Prostate gland (tissue), 2 donors: ENCODE results near the gene RPN1. TPM values are rescaled to one million over a fixed set of nuclear protein-coding genes. Genes with fewer than 3 reads are reported as not detected.
A peak's percentile ranks its signal among the peaks of the same experiment; 100 is the strongest.
"Not testable (repeated sequence)": the region's sequence is repeated elsewhere in the genome, so short reads cannot be mapped to it uniquely, and the experiment has no call there.

Experiments
- DNase-seq: peaks from one replicate; pipeline ENCODE4 v3.0.0-alpha.2; 2019; ENCODE audit warnings: low spot score
- H3K27ac ChIP-seq, 2 donors: fragments of 200-600 bp; sonication (generic); 2 replicates each; pipeline ENCODE4 v1.5.1; 2017 to 2019
- H3K27me3 ChIP-seq: fragments of 200-600 bp; sonication (generic); replicated peaks from 2 replicates; pipeline ENCODE4 v1.5.1; 2019; ENCODE audit not compliant: insufficient read depth
- H3K36me3 ChIP-seq, 2 donors: fragments of 200-600 bp; sonication (generic); 1 replicate in 1 of 2; 2 replicates in 1 of 2; pipeline versions ENCODE4 v1.5.1 to v1.8.1; 2017 to 2019
- H3K4me1 ChIP-seq: fragments of 200-600 bp; sonication (generic); replicated peaks from 2 replicates; pipeline ENCODE4 v1.5.1; 2019
- H3K4me3 ChIP-seq, 2 donors: fragments of 200-600 bp; sonication (generic); 2 replicates each; pipeline ENCODE4 v1.5.1; 2017 to 2019
- H3K9me3 ChIP-seq: fragments of 200-600 bp; sonication (generic); 2 replicates; pipeline ENCODE4 v1.5.1; 2017
- CTCF ChIP-seq, 4 experiments: fragments of 200-600 bp in 2 of 4; fragments of 450-650 bp in 2 of 4; sonication (generic) in 2 of 4; IDR thresholded peaks; 1 replicate in 3 of 4; 2 replicates in 1 of 4; pipeline ENCODE4 v1.5.1; 2016 to 2019; ENCODE audit warnings: antibody characterized with exemption in 4 of 4, mild to moderate bottlenecking in 2 of 4, moderate library complexity in 2 of 4
- POLR2A ChIP-seq: fragments of 450-650 bp; IDR thresholded peaks from one replicate; pipeline ENCODE4 v1.6.1; 2016; ENCODE audit warnings: antibody characterized with exemption, mild to moderate bottlenecking
- POLR2AphosphoS5 ChIP-seq: sonication (generic); formaldehyde crosslinking; IDR thresholded peaks from one replicate; pipeline ENCODE4 v1.6.1; 2017; ENCODE audit warnings: antibody characterized with exemption
- WGBS: methylation state at CpG from one replicate; pipeline ENCODE4 v1.1.5; 2018; 5-methylcytosine and 5-hydroxymethylcytosine counted together
- intact Hi-C: fragments of 100-400 bp; cut with DNase I; formaldehyde crosslinking; loops from one replicate; pipeline ENCODE4 v1.14.2; 2022
- total RNA-seq, 2 donors: library from RNA; depleted of rRNA; stranded (reverse); fragments of >200 nt; gene quantifications; one replicate each; pipeline ENCODE4 v1.1.0, GENCODE V29; 2016

Gene RPN1
- total RNA-seq, 2 donors from 2014 or later = 291 to 359 TPM

GRCh38 chr3:128680603-128681368 lies 30.2 kb upstream of the RPN1 start:
- TF ChIP-seq POLR2AphosphoS5 = peak; percentile 94
- peak; percentile 94 to 100 (median 98) for TF ChIP-seq CTCF (IDR thresholded peaks at IDR 0.05)
- peak; percentile 62 for TF ChIP-seq POLR2A
- no peaks in the 10 kb centered on the region for H3K4me1 ChIP-seq
- H3K9me3 ChIP-seq = no peaks in the 10 kb centered on the region
- H3K36me3 ChIP-seq = no peaks in the 10 kb centered on the region
- WGBS = under 1% methylated on average over 39 of the region's 67 CpGs
- H3K27me3 ChIP-seq = no peaks in the 10 kb centered on the region
- intact Hi-C loops = loop anchor here (2.0 to 5.0 kb wide), 3 partner anchors 47 to 167 kb away; partner anchors contain the start of gene RAB7A
- peak; percentile 96 for DNase-seq
- H3K27ac ChIP-seq = peak overlapping the region; percentile 90 to 93
- peak overlapping the region; percentile 48 to 52 for H3K4me3 ChIP-seq

- WGBS = 100% methylated on average over 2 of the region's 2 CpGs
- H3K36me3 ChIP-seq = no peaks in the 10 kb centered on the region
- no peaks in the 10 kb centered on the region for H3K27me3 ChIP-seq
- H3K9me3 ChIP-seq = no peaks in the 10 kb centered on the region
- no peak for DNase-seq
- intact Hi-C loops = no loop called here
- TF ChIP-seq POLR2A (no peak), POLR2AphosphoS5 (no peak), CTCF (IDR thresholded peaks at IDR 0.05) (no peak)
- H3K27ac ChIP-seq = no peak overlapping the region
- no peaks in the 10 kb centered on the region for H3K4me1 ChIP-seq
- no peak overlapping the region for H3K4me3 ChIP-seq
These were observed 28.7 kb upstream of the RPN1 start for GRCh38 chr3:128679338-128679737.

GRCh38 chr3:128675802-128676201 lies 25.2 kb upstream of the RPN1 start:
- H3K36me3 ChIP-seq, H3K4me1 ChIP-seq, H3K27ac ChIP-seq, H3K27me3 ChIP-seq, intact Hi-C loops, H3K9me3 ChIP-seq, H3K4me3 ChIP-seq, DNase-seq: not testable (repeated sequence)
- 65% methylated on average over 4 of the region's 4 CpGs for WGBS

- Histone ChIP-seq H3K27ac (no peak overlapping the region), H3K27me3 (no peaks in the 10 kb centered on the region), H3K4me1 (no peaks in the 10 kb centered on the region), H3K36me3 (no peaks in the 10 kb centered on the region), H3K9me3 (no peaks in the 10 kb centered on the region), H3K4me3 (no peak overlapping the region)
- intact Hi-C loops = no loop called here
- WGBS = 94% methylated on average over 10 of the region's 10 CpGs
- DNase-seq = no peak
- TF ChIP-seq CTCF (IDR thresholded peaks at IDR 0.05) (no peak), POLR2AphosphoS5 (no peak), POLR2A (no peak)
These were observed 23.7 kb upstream of the RPN1 start for GRCh38 chr3:128674161-128674784.

- no peaks in the 10 kb centered on the region for H3K27me3 ChIP-seq
- no peak overlapping the region for H3K4me3 ChIP-seq
- 90% methylated on average over 3 of the region's 3 CpGs for WGBS
- H3K36me3 ChIP-seq = no peaks in the 10 kb centered on the region
- DNase-seq = no peak
- no peaks in the 10 kb centered on the region for H3K9me3 ChIP-seq
- no peaks in the 10 kb centered on the region for H3K4me1 ChIP-seq
- intact Hi-C loops = no loop called here
- TF ChIP-seq POLR2A (no peak), CTCF (IDR thresholded peaks at IDR 0.05) (no peak), POLR2AphosphoS5 (no peak)
- no peak overlapping the region for H3K27ac ChIP-seq
These were observed 17.0 kb upstream of the RPN1 start for GRCh38 chr3:128667641-128668040.
